ENCODE measurements around the gene IFT122. TPM values are rescaled to one million over a fixed set of nuclear protein-coding genes. Genes with fewer than 3 reads are reported as not detected.

IFT122 gene
- total and polyA plus RNA-seq, 2 donors (not counting 3 experiments of a cell fraction or from before 2014, with no cell fraction given): 38.4 to 41.7 TPM

DNA sequence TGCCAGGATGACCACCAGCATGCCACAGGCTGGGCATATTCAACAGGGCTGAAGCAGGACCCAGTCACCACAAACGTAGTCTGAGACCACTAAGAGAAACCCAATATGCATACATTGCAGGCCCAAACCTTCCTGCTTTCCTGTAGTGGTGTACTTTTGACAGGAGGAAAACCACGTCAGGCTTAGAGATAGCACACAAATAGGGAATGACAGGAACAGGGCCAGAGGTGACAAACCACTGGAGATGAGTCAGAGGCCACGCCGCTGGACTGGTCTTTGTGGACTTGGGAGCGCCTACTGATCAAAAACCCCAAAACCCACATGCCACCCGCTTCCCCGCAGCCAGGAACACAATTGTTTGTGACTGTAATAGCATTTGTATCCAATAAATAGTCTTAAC is 8.0 kb upstream of the IFT122 start:
- Histone ChIP-seq H3K4me3 (replicated peaks in 1 of 3; ENCODE audit: insufficient read depth in 1 of 3, low read depth in 1 of 3, low read length in 3 of 3) (no peak overlapping the region), H3K4me2 (ENCODE audit: insufficient read depth, low read length) (no peak overlapping the region), H3K4me1 (ENCODE audit: control insufficient read depth, extremely low read depth, insufficient read depth, low read length) (peaks cover 6% of the 10 kb centered on the region), H3K79me2 (ENCODE audit: control insufficient read depth, insufficient read depth, low read length) (peaks cover 2% of the 10 kb centered on the region), H3K27me3 (ENCODE audit: control insufficient read depth in 2 of 2, insufficient read depth in 2 of 2, low read length in 2 of 2) (peaks cover 0 to 4% of the 10 kb centered on the region in 2 experiments), H3K27ac (ENCODE audit: insufficient read depth, low read depth, low read length) (no peak overlapping the region), H3K9me3 (replicated peaks; ENCODE audit: control insufficient read depth, insufficient read depth, low read length) (no peaks in the 10 kb centered on the region), H3K36me3 (ENCODE audit: control insufficient read depth in 2 of 2, extremely low read depth in 1 of 2, insufficient read depth in 2 of 2, low read length in 2 of 2) (peaks cover 13 to 17% of the 10 kb centered on the region in 2 experiments), H3K9ac (replicated peaks; ENCODE audit: extremely low read depth, insufficient read depth, low read length) (no peak overlapping the region), H3K9me1 (replicated peaks; ENCODE audit: control insufficient read depth, extremely low read depth, insufficient read depth, low read length) (no peaks in the 10 kb centered on the region), H2AFZ (ENCODE audit: low read depth, low read length) (no peak overlapping the region), H4K20me1 (replicated peaks; ENCODE audit: control insufficient read depth, extremely low read depth, insufficient read depth, low read length) (no peaks in the 10 kb centered on the region)
- CTCF ChIA-PET: interaction anchor here (0.8 kb wide), 1 partner anchor 33 kb away, joined by 3 read pairs; no protein-coding TSS in a partner anchor
- TF ChIP-seq MYC (IDR thresholded peaks at IDR 0.05; ENCODE audit: low read depth, low read length): no peak
- TF ChIP-seq FOS (IDR thresholded peaks at IDR 0.05; ENCODE audit: borderline replicate concordance, insufficient read depth, low read length): no peak
- TF ChIP-seq MAX (IDR thresholded peaks at IDR 0.05; ENCODE audit: insufficient read depth, insufficient read length): no peak
- TF ChIP-seq, protein P1, sequence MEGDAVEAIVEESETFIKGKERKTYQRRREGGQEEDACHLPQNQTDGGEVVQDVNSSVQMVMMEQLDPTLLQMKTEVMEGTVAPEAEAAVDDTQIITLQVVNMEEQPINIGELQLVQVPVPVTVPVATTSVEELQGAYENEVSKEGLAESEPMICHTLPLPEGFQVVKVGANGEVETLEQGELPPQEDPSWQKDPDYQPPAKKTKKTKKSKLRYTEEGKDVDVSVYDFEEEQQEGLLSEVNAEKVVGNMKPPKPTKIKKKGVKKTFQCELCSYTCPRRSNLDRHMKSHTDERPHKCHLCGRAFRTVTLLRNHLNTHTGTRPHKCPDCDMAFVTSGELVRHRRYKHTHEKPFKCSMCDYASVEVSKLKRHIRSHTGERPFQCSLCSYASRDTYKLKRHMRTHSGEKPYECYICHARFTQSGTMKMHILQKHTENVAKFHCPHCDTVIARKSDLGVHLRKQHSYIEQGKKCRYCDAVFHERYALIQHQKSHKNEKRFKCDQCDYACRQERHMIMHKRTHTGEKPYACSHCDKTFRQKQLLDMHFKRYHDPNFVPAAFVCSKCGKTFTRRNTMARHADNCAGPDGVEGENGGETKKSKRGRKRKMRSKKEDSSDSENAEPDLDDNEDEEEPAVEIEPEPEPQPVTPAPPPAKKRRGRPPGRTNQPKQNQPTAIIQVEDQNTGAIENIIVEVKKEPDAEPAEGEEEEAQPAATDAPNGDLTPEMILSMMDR (IDR thresholded peaks at IDR 0.05; ENCODE audit: extremely low read depth in 1 of 2, insufficient read depth in 1 of 2, low read depth in 1 of 2, low read length in 2 of 2): no peak
- TF ChIP-seq JUN (IDR thresholded peaks at IDR 0.05; ENCODE audit: borderline replicate concordance, insufficient read depth, insufficient read length, low read depth): no peak
- no peak for TF ChIP-seq POLR2A (IDR thresholded peaks at IDR 0.05; ENCODE audit: low read depth, low read length)
- TF ChIP-seq POLR2AphosphoS5 (IDR thresholded peaks at IDR 0.05; ENCODE audit: insufficient read depth, low read depth, low read length): no peak
- TF ChIP-seq GATA2 (IDR thresholded peaks at IDR 0.05; ENCODE audit: insufficient read depth, insufficient read length, low read depth, low read length): no peak
- no peak for TF ChIP-seq EZH2 (IDR thresholded peaks at IDR 0.05; ENCODE audit: borderline replicate concordance, low read depth, low read length, severe bottlenecking)
- no peak for FAIRE-seq
- POLR2A ChIA-PET: no interaction called here
- no TSS peak for BruUV-seq (replicated peaks)
- no peak for DNase-seq (ENCODE audit: low read depth, low spot score)
- dilution Hi-C loops (cut with MboI; ENCODE audit: extremely low pct_ligation_motif_present, low sequenced_read_pairs) (no loop called here), intact Hi-C loops (cut with micrococcal nuclease) (no loop called here)

Data from endothelial cell of umbilical vein (primary cell).